NCI-H82 treated with DMSO at 0.1 percent for 48 hours (cell line): ENCODE results near the gene WWOX.

ENCODE experiments used
- DNase-seq: peaks from one replicate; lab custom pipeline; 2025; ENCODE audit not compliant: unreplicated experiment; lab: John Stamatoyannopoulos, UW

WWOX gene

DNA sequence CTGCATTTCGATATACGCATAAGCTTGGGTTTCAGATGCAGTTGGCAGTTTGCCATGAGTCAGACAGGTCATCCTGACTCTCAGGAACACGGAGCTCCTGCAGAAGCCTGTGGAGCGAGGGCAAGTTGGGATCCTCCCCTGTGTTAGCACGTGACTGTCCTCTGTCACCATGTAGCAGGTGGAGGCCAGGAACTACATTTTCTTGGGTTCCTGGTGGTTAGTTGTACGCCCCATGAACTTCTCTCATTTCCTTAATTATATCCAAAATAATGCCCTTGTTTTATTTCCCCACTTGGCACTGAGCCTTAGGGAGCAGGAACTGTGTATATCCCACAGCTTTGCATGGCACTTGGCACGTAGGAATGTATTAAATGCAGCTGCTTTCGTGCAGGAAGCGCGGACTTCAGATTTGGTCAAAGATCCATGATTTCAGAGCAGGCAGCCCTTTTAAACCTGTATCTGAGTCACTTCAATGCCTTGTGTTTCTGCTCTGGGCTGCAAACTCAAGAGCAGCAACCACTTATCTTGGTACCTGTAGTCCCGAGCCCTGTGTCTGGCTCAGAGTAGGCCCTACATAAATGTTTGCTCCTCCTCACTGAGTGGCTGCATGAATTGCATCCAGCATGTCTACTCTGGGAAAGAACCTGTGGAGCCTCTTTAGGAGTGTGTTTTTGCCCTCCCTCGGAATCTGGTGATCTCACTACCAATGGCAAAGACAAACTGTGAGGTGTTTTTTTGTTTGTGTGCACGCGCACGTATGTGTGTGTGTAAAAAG lies 1072.7 kb downstream of the WWOX start:
- DNase-seq = no peak

DNA sequence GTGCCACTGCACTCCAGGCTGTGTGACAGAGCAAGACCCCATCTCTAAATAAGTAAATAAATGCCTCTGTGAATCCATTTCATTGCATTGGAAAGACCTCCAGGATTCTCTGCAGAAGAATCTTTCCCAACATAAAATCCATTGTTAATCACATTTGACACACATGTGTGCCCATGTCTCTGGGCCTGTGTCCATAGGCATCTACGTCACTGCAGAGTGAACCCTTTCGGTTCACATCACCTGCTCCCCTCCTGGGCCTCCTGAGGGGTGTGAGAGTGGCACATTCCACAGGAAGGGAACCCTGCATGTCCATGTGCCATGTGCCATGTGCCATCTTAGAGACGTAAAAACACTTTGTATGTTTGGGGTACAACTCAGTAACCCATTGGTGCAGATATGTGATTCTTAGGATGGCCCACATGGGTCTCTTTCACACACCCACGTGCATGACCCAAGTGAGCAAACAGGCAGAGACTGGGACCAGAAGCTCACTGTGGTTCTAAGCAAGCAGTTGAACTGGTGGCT lies 1073.6 kb downstream of the WWOX start:
- DNase-seq = no peak

GRCh38 chr16:79173919-79174318 lies 1074.5 kb downstream of the WWOX start:
- no peak for DNase-seq

DNA sequence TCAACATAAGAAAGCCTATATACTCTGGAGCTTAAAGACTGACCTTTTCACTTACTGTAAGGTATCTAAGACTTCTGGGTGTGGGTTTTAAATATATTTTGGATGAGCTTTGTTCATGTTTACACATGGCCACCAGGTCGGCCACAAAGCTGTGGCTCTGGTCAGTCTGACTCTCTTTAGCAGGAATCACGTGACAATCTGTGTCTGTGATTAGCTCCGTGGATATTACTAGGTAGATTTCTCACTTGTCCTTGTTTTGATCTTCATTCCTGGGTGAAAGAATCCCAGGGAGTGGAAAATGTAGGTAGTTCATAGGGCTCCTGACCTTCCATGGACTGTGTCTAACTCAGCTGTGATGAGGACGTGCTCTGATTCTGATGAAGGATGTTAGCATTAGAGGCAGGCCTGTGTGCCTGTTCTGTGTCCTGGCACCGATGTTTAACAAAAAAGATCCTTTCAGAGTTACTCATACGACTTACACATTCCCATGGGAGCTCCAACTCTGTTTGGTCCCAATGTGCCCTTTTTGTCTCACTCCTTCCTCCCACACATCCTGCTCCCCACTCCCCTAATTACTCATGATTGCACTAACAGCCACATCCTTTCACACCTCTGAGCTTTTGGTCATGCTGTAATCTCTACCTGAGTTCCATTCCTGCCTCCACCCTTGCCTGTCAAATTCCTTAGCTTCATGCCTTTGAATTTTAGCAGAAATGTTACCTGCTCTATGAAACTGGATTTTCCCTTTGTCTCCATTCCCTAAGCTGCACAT lies 1076.0 kb downstream of the WWOX start:
- DNase-seq = no peak

GRCh38 chr16:79177018-79177417 lies 1077.6 kb downstream of the WWOX start:
- DNase-seq = no peak

DNA sequence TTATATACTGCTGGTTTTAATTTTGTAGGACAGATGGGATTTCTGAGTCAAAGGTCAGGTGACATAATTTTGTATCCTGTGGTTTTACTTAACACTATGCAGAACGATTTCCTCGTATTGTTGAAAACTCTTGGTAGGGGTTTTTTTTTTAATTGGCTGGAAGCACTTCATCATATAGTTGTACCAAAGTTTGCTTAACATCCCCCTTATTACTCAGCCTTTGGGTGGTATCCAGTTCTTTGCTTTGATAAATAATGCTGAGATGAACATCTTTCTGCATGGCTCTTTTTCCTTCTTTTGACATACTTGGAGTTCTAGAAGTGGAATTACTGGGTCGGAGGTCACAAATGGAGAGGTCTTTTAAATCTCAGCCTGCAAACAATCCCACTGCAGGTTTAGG lies 1082.0 kb downstream of the WWOX start:
- DNase-seq = no peak

DNA sequence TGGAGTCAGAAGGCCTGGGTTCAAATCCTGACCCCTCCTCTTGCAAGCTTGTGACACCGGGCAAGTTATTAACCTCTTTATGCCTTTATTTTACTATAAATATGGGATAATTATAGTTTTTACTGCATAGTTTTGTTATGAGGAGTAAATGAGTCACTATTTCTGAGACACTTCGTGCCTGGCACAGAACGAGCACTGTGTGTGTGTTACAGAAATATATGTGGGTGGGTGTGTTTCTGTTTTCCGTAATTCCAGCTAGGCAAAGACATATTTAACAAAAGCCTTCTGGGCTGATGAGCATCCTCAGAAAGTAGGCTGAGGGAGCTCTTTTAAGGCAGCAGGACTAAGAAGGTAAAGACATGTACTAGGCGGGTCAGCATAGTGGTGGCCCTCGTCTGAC lies 1083.2 kb downstream of the WWOX start:
- no peak for DNase-seq

DNA sequence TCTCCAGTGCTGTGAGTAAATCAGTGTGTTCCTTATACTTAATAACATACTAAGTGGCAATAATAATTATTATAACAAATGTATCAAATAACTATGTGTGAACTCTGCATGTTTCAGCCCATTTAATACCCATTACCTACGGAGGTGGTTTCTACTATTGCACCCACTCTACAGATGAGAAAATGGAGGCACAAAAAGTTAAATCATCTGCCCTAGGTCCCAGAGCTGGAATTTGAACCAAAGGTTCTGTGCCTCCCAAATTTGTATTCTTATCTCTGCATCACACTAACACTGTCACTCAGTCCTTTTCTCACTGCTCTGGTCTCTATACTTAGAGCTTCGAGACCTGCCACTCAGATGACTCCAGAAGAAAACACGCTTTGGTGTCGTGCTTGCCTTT lies 1084.1 kb downstream of the WWOX start:
- no peak for DNase-seq

GRCh38 chr16:79184464-79185030 lies 1085.1 kb downstream of the WWOX start:
- no peak for DNase-seq

DNA sequence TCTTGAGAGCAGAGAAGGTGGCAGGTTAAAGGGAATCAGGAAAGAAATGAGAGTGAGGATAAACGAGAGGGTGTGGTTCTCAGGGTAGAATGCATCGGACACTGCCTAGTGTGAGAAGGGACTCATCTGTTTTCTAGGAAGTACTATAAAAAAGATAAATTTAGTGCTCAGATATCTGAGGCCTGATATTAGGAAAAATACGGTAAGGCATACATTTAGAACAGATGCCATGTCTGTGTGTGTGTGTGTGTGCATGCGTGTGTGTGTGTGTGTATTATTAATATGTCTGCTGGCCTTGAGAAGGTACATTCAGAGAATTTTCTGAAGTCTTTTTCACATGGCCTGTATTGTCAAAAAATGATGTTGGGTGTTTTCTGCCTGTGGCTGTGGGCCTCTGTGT lies 1086.3 kb downstream of the WWOX start:
- DNase-seq = no peak

DNA sequence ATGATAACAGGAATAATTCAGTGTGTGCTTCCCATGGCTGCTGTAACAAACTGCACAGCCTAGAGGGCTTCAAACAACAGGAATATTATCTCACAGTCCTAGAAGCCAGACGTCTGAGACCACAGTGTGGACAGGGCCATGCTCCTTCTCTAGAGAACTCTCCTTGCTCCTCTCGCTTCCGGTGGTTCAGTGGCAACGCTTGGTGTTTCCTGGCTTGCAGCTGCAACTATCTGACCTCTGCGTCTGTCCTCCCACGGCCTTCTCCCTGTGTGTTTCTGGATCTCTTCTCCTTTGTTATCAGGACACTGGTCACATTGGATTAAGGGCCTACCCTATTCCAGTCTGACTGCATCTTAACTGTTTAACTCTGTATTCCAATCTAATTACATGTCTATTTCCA lies 1086.7 kb downstream of the WWOX start:
- DNase-seq = no peak

- DNase-seq = no peak
Observed at GRCh38 chr16:79188115-79188738, 1088.8 kb downstream of the WWOX start.

- DNase-seq = no peak
Observed at GRCh38 chr16:79188739-79189122, 1089.3 kb downstream of the WWOX start.

- no peak for DNase-seq
Observed at GRCh38 chr16:79190542-79190941, 1091.1 kb downstream of the WWOX start.

DNA sequence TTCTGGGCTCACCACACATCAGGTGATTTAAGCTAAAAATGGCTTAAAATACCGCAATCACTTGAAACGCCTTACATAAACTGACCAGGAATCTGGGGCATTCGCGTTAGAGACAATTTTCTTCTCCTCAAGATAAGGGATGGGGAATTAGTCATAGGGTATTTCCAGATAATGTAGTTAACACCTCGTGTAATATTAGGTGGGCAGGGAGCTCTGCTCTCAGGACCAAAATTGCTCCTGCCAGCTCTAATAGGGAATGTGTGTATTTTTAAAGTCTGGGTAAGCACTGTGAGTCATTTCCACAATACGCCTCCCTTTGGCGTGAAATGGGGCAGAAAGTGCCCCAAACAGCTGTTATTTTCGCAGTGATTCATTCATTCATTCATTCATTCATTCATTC lies 1092.5 kb downstream of the WWOX start:
- no peak for DNase-seq

DNA sequence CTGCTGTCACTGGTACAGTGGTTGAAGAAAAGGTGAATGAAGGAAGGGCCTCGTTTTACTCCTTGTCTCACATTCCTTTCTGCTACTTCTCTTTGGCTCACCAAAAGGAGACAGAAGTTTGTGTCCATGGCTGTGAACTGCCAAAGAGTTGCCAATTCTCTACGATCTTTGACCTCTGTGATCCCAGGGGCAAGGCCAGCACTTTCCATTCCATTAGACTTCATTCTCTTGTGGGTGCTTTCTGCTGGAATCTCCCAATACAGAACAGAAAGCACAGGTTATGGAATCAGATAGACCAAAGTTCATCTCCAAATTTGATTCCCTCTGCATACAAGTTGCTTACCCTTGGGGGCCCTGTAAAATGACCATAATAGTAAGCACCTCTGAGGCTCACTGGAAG lies 1093.5 kb downstream of the WWOX start:
- no peak for DNase-seq

DNA sequence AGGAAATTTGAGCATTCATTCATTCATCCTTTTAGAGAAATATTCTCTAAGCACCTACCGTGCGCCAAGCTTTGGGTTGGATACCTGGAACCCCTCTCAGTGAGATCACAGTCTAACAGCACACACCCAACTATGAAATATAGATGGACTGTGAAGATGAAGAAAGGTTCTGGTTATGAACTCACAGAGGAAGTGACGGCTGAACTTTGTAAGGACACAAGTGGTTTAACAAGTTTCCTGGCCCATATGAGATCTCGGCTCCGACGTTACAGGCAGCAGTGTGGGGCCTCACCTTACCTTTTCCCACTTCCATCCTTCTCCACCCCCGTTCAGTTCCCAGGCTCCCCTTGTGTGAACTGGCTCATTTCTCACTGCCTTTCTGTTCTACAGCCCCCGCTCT lies 1094.8 kb downstream of the WWOX start:
- DNase-seq = no peak

DNA sequence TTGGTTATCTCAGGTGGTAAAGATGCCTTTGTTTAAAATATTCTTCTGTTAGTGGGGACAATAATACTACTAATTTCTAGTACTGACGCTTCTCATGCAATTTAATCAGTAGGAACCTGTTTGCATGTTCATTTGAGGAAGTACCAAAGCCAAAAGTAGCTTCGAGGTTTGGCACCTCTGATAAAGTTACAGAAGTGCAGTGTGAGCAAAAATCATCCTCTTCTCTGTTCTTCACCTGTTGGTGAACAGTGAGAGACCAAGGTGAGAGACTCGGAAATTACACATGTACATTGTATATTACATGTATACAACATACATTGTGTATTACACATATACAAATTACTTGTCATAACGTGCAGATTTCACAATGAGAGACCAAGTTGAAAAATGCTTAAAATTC lies 1096.5 kb downstream of the WWOX start:
- no peak for DNase-seq

DNA sequence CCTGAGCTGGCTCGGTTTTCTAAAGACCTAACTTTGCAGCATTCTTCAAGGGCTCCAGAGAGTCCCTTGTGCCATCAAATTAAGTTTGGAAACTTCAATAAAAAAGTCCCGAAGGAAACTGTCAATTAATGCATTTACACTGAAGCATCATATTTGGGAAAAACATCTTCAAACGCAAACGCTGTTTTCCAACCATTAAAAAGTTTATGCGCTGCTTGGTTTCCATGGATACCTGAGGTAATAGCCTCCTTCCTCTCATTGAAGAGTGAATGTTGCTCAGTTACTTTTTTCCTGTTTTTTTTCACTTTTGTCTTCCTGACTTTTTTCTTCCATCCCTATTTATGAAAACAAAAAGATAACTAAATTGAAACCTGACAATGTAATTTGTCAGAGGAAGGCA lies 1102.0 kb downstream of the WWOX start:
- no peak for DNase-seq

DNA sequence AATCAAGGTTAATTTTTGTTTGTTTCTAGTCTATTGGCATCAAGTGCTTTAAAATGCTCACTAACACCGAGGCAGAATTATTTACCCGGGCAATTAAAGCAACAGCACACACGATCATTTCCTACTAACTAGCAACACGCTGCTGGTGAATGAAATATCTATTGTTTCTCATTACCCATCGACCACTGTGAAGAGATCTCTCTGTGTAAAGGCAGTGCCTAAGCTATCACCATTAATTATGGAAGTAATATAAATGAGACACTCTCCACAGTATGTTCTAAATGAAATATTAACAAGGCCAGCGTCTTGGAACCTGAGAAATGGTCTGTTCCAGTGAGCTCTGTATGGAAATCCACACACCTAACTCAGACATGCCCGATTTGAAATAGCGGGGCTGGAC lies 1103.5 kb downstream of the WWOX start:
- DNase-seq = no peak

DNA sequence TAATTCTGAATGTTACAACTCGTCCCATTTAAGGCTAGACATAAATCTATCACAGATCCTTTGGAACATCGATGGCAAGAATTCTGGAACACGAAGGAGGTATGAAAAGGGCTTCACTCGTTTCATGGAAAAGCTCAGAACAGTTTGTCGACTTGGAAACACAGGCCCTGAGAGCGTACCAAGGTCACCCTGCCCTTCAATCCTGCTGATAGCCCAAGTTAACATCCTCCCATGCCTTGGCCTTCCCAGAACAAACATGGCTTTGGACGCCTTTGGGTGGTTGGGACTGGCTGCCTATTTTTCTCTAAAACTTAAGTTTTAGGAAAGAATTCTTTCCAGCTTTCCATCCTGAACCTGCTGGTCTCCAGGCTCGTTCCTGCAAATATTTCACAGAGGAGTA lies 1105.0 kb downstream of the WWOX start:
- no peak for DNase-seq

DNA sequence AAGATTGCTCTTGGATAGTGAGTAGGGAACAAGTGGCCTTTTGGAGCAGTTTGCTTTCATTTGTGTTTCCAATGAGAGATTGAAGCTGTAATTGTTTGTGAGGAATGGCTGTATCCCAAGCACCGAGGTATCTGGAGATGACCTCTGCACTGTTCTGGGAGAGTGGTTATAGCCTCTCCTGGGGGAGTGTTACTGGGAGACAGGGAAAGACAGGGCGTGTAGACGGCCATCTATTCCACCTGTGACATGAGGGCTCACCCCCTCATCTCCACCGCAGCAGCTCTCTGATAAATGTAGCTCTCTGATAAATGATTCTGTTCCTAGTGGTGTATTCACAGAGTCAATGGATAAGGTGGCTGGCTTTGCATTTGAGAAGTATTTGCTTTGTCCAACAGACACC lies 1107.4 kb downstream of the WWOX start:
- DNase-seq = no peak
